CD4-positive, alpha-beta T cell treated with Interleukin-15 for 4 hours (primary cell): ENCODE data around the gene ZNF695.

ENCODE experiments used
- DNase-seq: peaks from one replicate; pipeline ENCODE4 v3.0.0-alpha.2; 2020; ENCODE audit warnings: low spot score

Gene ZNF695

GRCh38 chr1:246959944-246960693, 47.7 kb downstream of the ZNF695 start:
- no peak for DNase-seq

- no peak for DNase-seq
Observed at GRCh38 chr1:246954126-246954525, 53.7 kb downstream of the ZNF695 start.

GRCh38 chr1:246951413-246951812, 56.4 kb downstream of the ZNF695 start:
- DNase-seq = no peak

- no peak for DNase-seq
Observed at GRCh38 chr1:246949956-246950355, 57.9 kb downstream of the ZNF695 start.

- DNase-seq = no peak
Observed at GRCh38 chr1:246947255-246947654, 60.6 kb downstream of the ZNF695 start.

- DNase-seq = no peak
Observed at GRCh38 chr1:246946366-246946765, 61.5 kb downstream of the ZNF695 start.
